B cell (primary cell): ENCODE data around the gene HMX3. TPM values are rescaled to one million over a fixed set of nuclear protein-coding genes. Genes with fewer than 3 reads are reported as not detected.

ENCODE experiments used
- ATAC-seq: fragments of 200-7000 bp; cut with Tn5 transposase; one replicate; pipeline ENCODE4 v1.10.0; 2021; ENCODE audit warnings: low read depth, mild to moderate bottlenecking, moderate number of reproducible peaks, moderate library complexity
- CTCF ChIA-PET: fragments of 350-600 bp; sonication (Branson Sonifier 250); formaldehyde crosslinking; loops from one replicate; lab custom pipeline; 2021; ENCODE audit warnings: antibody characterized with exemption, inconsistent platforms; lab: Charles Lee
- POLR2A ChIA-PET: fragments of 350-600 bp; sonication (Branson Sonifier 250); formaldehyde crosslinking; loops from one replicate; lab custom pipeline; 2021; ENCODE audit warnings: antibody characterized with exemption; lab: Charles Lee
- DNase-seq: peaks from one replicate; pipeline ENCODE4 v3.0.0; 2013
- H2AFZ ChIP-seq: 2 replicates; pipeline ENCODE4 v1.6.1; 2012; ENCODE audit warnings: mild to moderate bottlenecking, low read depth, low read length; ENCODE audit not compliant: insufficient read depth, poor library complexity, severe bottlenecking
- H3K27ac ChIP-seq, 2 donors: 1 replicate in 1 of 2; 2 replicates in 1 of 2; pipeline ENCODE4 v1.5.1; 2012 to 2013; ENCODE audit warnings: low read length in 2 of 2, mild to moderate bottlenecking in 2 of 2, moderate library complexity in 1 of 2
- H3K27me3 ChIP-seq, 4 experiments: fragments of 200-600 bp in 1 of 4; sonication (generic) in 1 of 4; replicated peaks in 1 of 4; 1 replicate in 2 of 4; 2 replicates in 2 of 4; pipeline versions ENCODE4 v1.6.1 to v1.7.0; 2013 to 2016; ENCODE audit warnings: low read length in 3 of 4, mild to moderate bottlenecking in 2 of 4, mixed read lengths in 1 of 4, moderate library complexity in 1 of 4; ENCODE audit not compliant: insufficient read depth in 4 of 4, control insufficient read depth in 3 of 4; ENCODE audit errors: control extremely low read depth in 1 of 4
- H3K36me3 ChIP-seq, 2 experiments: replicated peaks in 1 of 2; 1 replicate in 1 of 2; 2 replicates in 1 of 2; pipeline versions ENCODE4 v1.6.1 to v1.7.1; 2013; ENCODE audit warnings: low read length in 1 of 2; ENCODE audit not compliant: insufficient read depth in 2 of 2, control insufficient read depth in 1 of 2; ENCODE audit errors: control extremely low read depth in 1 of 2, extremely low read depth in 1 of 2
- H3K4me1 ChIP-seq, 2 donors: fragments of 200-600 bp in 1 of 2; sonication (generic) in 1 of 2; 1 replicate in 1 of 2; 2 replicates in 1 of 2; pipeline versions ENCODE4 v1.5.1 to v1.6.1; 2013 to 2017; ENCODE audit warnings: low read length in 2 of 2; ENCODE audit not compliant: control insufficient read depth in 2 of 2, insufficient read depth in 2 of 2
- H3K4me2 ChIP-seq: replicated peaks from 2 replicates; pipeline ENCODE3; 2012; ENCODE audit warnings: mild to moderate bottlenecking, low read depth, low read length; ENCODE audit not compliant: poor library complexity, severe bottlenecking
- H3K4me3 ChIP-seq, 5 experiments: fragments of 200-600 bp in 1 of 5; sonication (generic) in 1 of 5; 1 replicate in 3 of 5; 2 replicates in 2 of 5; pipeline versions ENCODE4 v1.5.1 to v1.7.0; 2011 to 2016; ENCODE audit warnings: low read length in 4 of 5, mild to moderate bottlenecking in 4 of 5, low read depth in 2 of 5, control low read depth in 1 of 5, moderate library complexity in 1 of 5; ENCODE audit not compliant: insufficient read depth in 1 of 5; ENCODE audit errors: control extremely low read depth in 1 of 5, extremely low read depth in 1 of 5
- H3K79me2 ChIP-seq: fragments of 200-600 bp; sonication (generic); one replicate; pipeline ENCODE4 v1.6.0; 2016; ENCODE audit warnings: low read length; ENCODE audit not compliant: control insufficient read depth, insufficient read depth
- H3K9ac ChIP-seq: fragments of 200-600 bp; sonication (generic); 2 replicates; pipeline ENCODE4 v1.6.1; 2017; ENCODE audit warnings: mild to moderate bottlenecking, low read length, moderate library complexity
- H3K9me3 ChIP-seq, 3 donors: one replicate each; pipeline versions ENCODE4 v1.6.1 to v1.7.1; 2013; ENCODE audit warnings: low read length in 2 of 3; ENCODE audit not compliant: control insufficient read depth in 2 of 3, insufficient read depth in 1 of 3; ENCODE audit errors: control extremely low read depth in 1 of 3
- H4K20me1 ChIP-seq: 2 replicates; pipeline ENCODE4 v1.6.0; 2012; ENCODE audit warnings: mild to moderate bottlenecking, low read length; ENCODE audit not compliant: insufficient read depth, control insufficient read depth, poor library complexity, severe bottlenecking
- H3K27ac Mint-ChIP-seq: one replicate; pipeline ENCODE4 v1.8.0; 2021; ENCODE audit warnings: mixed read lengths
- H3K27me3 Mint-ChIP-seq: one replicate; pipeline ENCODE4 v1.8.0; 2021; ENCODE audit warnings: mixed read lengths
- H3K4me1 Mint-ChIP-seq: one replicate; pipeline ENCODE4 v1.8.0; 2021; ENCODE audit warnings: mixed read lengths
- H3K4me3 Mint-ChIP-seq: one replicate; pipeline ENCODE4 v1.8.0; 2021; ENCODE audit warnings: mixed read lengths
- H3K9me3 Mint-ChIP-seq: one replicate; pipeline ENCODE4 v1.8.0; 2022; ENCODE audit warnings: mixed read lengths; ENCODE audit not compliant: insufficient read depth
- EZH2 ChIP-seq: IDR thresholded peaks from 2 replicates; pipeline ENCODE4 v1.6.1; 2012; ENCODE audit warnings: borderline replicate concordance, low read depth, mild to moderate bottlenecking, moderate library complexity, low read length; ENCODE audit not compliant: insufficient read depth, poor library complexity, severe bottlenecking
- WGBS: methylation state at CpG from one replicate; pipeline ENCODE4 v1.1.5; 2013; ENCODE audit warnings: missing lambda C conversion rate; ENCODE audit not compliant: insufficient coverage; 5-methylcytosine and 5-hydroxymethylcytosine counted together
- intact Hi-C: fragments of 100-400 bp; cut with micrococcal nuclease; formaldehyde crosslinking; loops from one replicate; pipeline ENCODE4 v1.10.0; 2022
- polyA plus RNA-seq: library from polyadenylated mRNA; depleted of rRNA; stranded (reverse); fragments of >200 nt; gene quantifications from 2 replicates; pipeline ENCODE4 v1.2.3, GENCODE V29; 2012
- total RNA-seq, 2 donors: library from RNA; stranded (reverse); fragments of 120-200 nt in 1 of 2; gene quantifications; 1 replicate in 1 of 2; 2 replicates in 1 of 2; pipeline versions ENCODE4 v1.2.3 to v1.2.4, GENCODE V29; 2013 to 2022
- TF ChIP-seq, protein P1 (sequence below): fragments of 200-600 bp; IDR thresholded peaks from one replicate; pipeline ENCODE4 v1.8.0; 2022; ENCODE audit warnings: antibody characterized with exemption, mild to moderate bottlenecking

HMX3 gene
- total and polyA plus RNA-seq, 2 donors (not counting 1 experiment from before 2014, with no cell fraction given) = not detected

DNA sequence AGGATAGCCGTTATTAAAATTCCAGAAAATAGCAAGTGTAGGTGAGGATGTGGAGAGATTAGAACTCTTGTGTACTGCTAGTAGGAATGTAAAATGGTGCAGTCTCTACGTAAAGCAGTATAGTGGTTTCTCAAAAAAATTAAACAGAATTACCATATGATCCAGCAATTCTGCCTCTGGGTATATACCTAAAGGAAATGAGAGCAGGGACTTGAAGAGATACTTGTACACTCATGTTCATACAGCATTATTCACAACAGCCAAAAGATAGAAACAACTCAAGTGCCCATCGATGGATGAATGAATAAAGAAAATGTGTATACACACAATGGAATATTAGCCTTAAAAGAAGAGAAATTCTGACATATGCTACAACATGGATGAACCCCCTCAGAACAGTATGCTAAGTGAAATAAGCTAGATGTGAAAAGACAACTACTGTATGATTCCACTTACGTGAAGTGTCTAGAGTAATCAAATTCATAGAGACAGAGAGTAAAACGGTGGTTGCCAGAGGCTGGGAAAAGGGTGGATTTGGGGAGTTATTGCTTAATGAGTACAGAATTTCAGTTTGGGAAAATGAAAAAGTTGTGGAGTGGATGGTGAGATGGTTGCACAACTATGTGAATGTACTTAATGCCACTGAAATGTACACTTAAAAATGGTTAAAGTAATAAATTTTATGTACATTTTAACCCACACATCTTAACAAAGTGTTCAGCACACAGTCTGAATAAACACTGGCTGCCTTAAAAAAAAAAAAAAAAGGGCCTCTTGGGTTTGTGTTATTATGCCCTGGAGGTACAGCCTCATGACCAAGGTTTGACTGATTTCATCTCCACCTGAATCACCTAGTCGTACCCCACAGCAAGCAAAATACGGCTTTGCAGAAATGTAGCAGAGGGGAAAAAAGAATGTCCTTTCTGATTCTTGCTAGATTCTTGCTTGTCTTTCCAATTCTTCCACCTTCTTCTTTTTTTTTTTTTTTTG, 44.6 kb downstream of the HMX3 start:
- no peak overlapping the region for H3K9ac ChIP-seq
- H3K27ac ChIP-seq = no peak overlapping the region
- no peaks in the 10 kb centered on the region for H3K79me2 ChIP-seq
- ChIA-PET POLR2A (no interaction called here), CTCF (no interaction called here)
- intact Hi-C loops = no loop called here
- no peaks in the 10 kb centered on the region for H4K20me1 ChIP-seq
- no peaks in the 10 kb centered on the region for H3K4me1 ChIP-seq
- H3K27ac Mint-ChIP-seq = no peak overlapping the region
- no peaks in the 10 kb centered on the region for H3K27me3 ChIP-seq
- no peak for ATAC-seq
- H3K4me3 ChIP-seq = no peak overlapping the region
- TF ChIP-seq, protein P1, sequence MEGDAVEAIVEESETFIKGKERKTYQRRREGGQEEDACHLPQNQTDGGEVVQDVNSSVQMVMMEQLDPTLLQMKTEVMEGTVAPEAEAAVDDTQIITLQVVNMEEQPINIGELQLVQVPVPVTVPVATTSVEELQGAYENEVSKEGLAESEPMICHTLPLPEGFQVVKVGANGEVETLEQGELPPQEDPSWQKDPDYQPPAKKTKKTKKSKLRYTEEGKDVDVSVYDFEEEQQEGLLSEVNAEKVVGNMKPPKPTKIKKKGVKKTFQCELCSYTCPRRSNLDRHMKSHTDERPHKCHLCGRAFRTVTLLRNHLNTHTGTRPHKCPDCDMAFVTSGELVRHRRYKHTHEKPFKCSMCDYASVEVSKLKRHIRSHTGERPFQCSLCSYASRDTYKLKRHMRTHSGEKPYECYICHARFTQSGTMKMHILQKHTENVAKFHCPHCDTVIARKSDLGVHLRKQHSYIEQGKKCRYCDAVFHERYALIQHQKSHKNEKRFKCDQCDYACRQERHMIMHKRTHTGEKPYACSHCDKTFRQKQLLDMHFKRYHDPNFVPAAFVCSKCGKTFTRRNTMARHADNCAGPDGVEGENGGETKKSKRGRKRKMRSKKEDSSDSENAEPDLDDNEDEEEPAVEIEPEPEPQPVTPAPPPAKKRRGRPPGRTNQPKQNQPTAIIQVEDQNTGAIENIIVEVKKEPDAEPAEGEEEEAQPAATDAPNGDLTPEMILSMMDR = no peak
- no peak for TF ChIP-seq EZH2
- H3K9me3 Mint-ChIP-seq = peaks cover 6% of the 10 kb centered on the region
- no peaks in the 10 kb centered on the region for H3K4me1 Mint-ChIP-seq
- H3K27me3 Mint-ChIP-seq = no peaks in the 10 kb centered on the region
- 100% methylated on average over 2 of the region's 7 CpGs for WGBS
- peaks cover 0 to 10% of the 10 kb centered on the region in 2 experiments for H3K36me3 ChIP-seq
- no peak overlapping the region for H3K4me2 ChIP-seq
- no peak for DNase-seq
- H3K4me3 Mint-ChIP-seq = no peak overlapping the region
- peaks cover 9 to 13% (median 10%) of the 10 kb centered on the region in 3 donors for H3K9me3 ChIP-seq
- no peak overlapping the region for H2AFZ ChIP-seq

GRCh38 chr10:123183724-123184123, 48.0 kb downstream of the HMX3 start:
- no peak overlapping the region for H3K4me3 ChIP-seq
- no peak overlapping the region for H3K9ac ChIP-seq
- TF ChIP-seq, protein P1 = no peak
- no peak for TF ChIP-seq EZH2
- no CpG with 5 or more reads among the region's 2 CpGs for WGBS
- no peaks in the 10 kb centered on the region for H3K27me3 Mint-ChIP-seq
- ChIA-PET CTCF (no interaction called here), POLR2A (no interaction called here)
- no peaks in the 10 kb centered on the region for H3K4me1 Mint-ChIP-seq
- H3K4me3 Mint-ChIP-seq = no peak overlapping the region
- no peak overlapping the region for H3K27ac Mint-ChIP-seq
- DNase-seq = no peak
- peaks cover 12 to 13% of the 10 kb centered on the region in 2 experiments for H3K36me3 ChIP-seq
- H4K20me1 ChIP-seq = no peaks in the 10 kb centered on the region
- no peak for ATAC-seq
- no peak overlapping the region for H3K27ac ChIP-seq
- H3K79me2 ChIP-seq = no peaks in the 10 kb centered on the region
- no peaks in the 10 kb centered on the region for H3K4me1 ChIP-seq
- H3K27me3 ChIP-seq = no peaks in the 10 kb centered on the region
- peaks cover 16% of the 10 kb centered on the region for H3K9me3 Mint-ChIP-seq
- H2AFZ ChIP-seq = no peak overlapping the region
- intact Hi-C loops = no loop called here
- H3K4me2 ChIP-seq = no peak overlapping the region
- H3K9me3 ChIP-seq = peaks cover 12 to 20% (median 13%) of the 10 kb centered on the region in 3 donors
